ENCODE measurements around the gene FKBP15. TPM values are rescaled to one million over a fixed set of nuclear protein-coding genes. Genes with fewer than 3 reads are reported as not detected.

Gene FKBP15
- total and polyA plus RNA-seq, 2 of the 8 experiments (the other 6 are each of a cell fraction or from before 2014, with no cell fraction given): 9.9 to 13.8 TPM

GRCh38 chr9:113186137-113186755 lies 34.8 kb downstream of the FKBP15 start (continued):
- TF ChIP-seq CHD7 (IDR thresholded peaks at IDR 0.05; ENCODE audit: insufficient replicate concordance, low read length) (no peak), SAP30 (IDR thresholded peaks at IDR 0.05; ENCODE audit: insufficient read depth, insufficient replicate concordance, low read length) (no peak), GTF2F1 (IDR thresholded peaks at IDR 0.05; ENCODE audit: borderline replicate concordance, low read depth, low read length) (no peak), ATF2 (IDR thresholded peaks at IDR 0.05; ENCODE audit: low read length) (no peak), KDM1A (IDR thresholded peaks at IDR 0.05; ENCODE audit: borderline replicate concordance, low read length) (no peak), ATF3 (IDR thresholded peaks at IDR 0.05; ENCODE audit: insufficient read depth, low read depth, low read length) (no peak), CTBP2 (IDR thresholded peaks at IDR 0.05; ENCODE audit: borderline replicate concordance, insufficient read depth, insufficient read length, low read length) (no peak)

All from H1 (cell line).